ENCODE results near the gene TSC22D3.
"Not testable (repeated sequence)": the region's sequence is repeated elsewhere in the genome, so short reads cannot be mapped to it uniquely, and the experiment has no call there.

The TSC22D3 gene

GRCh38 chrX:107682256-107682655 lies 93.3 kb downstream of the TSC22D3 start:
- no peak for DNase-seq (ENCODE audit: low read depth)

DNA sequence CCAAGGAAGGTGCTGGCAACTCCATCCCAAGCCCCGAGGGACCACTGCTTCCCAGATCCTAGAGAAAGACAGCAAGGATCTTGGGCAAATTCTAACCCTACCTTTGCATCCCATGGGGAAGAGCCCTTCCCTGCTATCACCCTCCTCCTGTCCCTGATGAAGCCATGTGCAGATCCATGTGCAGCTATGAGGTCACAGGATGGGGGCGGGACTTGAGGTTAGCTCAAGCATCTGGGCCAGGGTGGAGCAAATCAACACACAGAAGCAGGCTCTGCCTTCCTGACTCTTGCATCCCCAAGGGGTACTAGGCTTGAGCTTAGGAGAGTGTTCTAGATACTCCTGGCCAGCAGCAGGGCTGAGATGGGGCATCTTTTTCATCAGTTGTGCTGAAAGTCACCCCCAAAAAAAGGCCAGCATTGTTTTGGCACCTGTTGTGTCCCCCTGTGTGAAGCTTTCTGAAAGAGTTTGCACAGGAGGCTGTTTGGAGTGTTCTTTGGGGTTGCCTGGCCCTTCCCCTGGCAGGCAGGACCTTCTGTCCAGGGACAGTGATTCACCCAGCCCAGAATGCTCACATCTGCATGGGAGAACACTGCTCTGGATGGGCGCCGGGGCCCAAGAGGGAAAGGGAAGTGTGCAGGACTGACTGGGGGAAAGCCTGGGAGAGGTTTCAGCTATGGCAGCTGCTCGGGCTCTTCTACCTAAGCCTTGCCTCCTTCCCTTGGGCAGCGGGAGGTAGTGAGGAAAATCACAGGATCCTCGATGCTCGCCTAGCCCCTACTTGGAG lies 96.4 kb downstream of the TSC22D3 start:
- DNase-seq (ENCODE audit: low read depth), result no peak

- DNase-seq (ENCODE audit: low read depth), result no peak
Observed at GRCh38 chrX:107677909-107678308, 97.7 kb downstream of the TSC22D3 start.

GRCh38 chrX:107677501-107677901 lies 98.1 kb downstream of the TSC22D3 start:
- DNase-seq (ENCODE audit: low read depth), result no peak

GRCh38 chrX:107676559-107677378 lies 98.8 kb downstream of the TSC22D3 start:
- peak; percentile 70 for DNase-seq (ENCODE audit: low read depth)

- no peak for DNase-seq (ENCODE audit: low read depth)
Observed at GRCh38 chrX:107675823-107676555, 99.6 kb downstream of the TSC22D3 start.

- no peak for DNase-seq (ENCODE audit: low read depth)
Observed at GRCh38 chrX:107675365-107675654, 100.3 kb downstream of the TSC22D3 start.

DNA sequence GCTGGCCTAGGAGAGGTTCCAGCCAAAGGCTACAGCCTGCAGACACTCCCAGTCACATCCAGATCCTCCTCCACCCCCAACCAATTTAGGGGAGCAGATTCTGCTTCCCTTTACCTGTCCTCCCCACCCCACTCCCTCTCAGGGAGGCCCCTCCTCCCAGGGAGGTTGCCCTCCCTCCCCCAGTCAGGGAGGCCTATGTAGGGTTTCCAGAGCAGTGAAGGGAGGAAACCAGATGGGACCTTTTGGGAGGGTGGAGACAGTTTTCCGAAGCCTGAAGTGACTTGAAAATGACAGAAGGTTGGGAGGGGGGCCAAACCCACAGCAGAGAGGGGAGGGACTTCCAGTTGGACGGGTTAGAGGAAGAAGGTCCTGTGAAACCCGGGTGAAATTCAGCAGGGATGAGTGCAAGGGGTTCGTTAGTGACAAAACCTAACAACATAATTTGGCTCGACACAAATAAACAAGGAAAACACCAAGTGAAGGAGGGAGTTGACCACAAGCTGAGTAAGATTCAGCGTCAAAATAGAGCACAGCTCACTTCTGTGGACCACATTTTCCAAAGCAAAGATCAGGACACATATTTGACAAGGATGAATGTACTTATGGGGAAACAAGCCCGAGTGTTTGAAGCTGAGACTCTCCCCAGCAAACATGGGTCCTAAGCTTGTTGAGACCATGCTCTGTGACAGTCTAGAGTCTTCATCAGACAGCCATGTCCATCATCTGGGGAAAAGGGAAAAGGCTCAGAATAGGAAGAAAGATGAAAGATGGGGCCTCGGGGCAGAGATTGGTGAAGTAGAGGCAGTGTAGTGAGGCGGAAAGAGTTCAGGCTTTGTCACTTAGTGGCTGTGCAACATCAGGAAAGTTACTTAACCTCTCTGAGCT lies 100.9 kb downstream of the TSC22D3 start:
- no peak for DNase-seq (ENCODE audit: low read depth)

GRCh38 chrX:107673933-107674479 lies 101.6 kb downstream of the TSC22D3 start:
- peak; percentile 84 for DNase-seq (ENCODE audit: low read depth)

DNA sequence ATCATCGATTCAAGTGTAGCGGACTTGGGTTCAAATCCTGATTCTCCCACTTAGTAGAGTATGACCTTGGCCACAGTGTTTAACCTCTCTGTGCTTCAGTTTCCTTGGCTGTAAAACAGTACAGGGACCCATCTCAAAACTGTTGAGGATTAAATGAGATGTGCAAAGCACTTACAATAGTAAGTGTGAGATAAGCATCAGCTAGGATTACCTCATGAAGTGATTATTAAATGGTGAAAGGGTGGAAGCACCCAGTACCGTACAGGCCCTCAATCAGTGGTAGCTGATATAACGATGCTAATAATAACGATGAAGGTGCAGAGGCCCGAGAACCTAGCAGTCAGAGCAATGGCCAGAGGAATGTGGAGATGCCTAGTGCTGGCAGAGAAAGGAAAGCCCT lies 102.2 kb downstream of the TSC22D3 start:
- DNase-seq (ENCODE audit: low read depth), result no peak

DNA sequence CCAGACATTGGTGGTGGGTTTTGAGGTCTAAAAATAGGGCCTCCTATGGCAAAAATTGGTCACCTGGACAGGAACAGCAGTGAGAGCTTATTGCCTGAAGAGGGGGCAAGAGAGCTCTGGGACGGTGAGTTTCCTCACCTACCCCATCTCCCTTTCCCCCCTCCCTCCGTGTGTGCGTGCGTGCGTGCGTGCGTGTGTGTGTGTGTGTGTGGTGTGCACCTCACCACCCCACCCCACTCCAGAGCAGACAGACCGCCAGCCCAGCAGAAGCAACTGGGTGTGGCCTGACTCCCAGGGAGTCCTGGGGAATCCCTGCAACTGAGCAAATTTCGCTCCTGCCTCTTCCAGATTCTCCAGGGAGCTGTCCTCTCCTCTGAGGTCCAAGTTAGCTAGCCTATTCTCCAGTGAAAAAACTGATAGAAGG lies 102.6 kb downstream of the TSC22D3 start:
- no peak for DNase-seq (ENCODE audit: low read depth)

GRCh38 chrX:107671256-107671655 lies 104.3 kb downstream of the TSC22D3 start:
- DNase-seq (ENCODE audit: low read depth), result not testable (repeated sequence)

GRCh38 chrX:107669885-107670628 lies 105.5 kb downstream of the TSC22D3 start:
- DNase-seq (ENCODE audit: low read depth), result no peak

DNA sequence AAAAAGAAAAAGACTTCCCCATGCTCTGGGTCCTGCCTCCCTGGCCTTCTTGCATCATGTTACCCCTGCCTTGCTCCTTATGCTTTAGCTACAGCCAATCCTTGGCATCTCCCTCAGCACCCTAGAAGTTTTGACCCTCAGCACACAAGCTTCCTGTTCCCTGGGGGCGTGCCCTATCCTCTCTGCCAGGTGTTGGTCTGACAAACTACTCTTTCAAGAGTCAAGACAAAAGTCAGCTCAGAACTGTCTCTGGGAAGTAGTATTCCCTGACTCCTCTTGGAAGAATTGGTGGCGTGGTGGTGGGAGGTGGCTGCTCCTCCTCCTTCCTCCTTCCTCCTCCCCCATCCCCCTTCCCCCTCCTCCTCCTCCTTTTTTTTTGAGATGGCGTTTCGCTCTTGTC lies 106.3 kb downstream of the TSC22D3 start:
- no peak for DNase-seq (ENCODE audit: low read depth)

GRCh38 chrX:107668710-107669109 lies 106.9 kb downstream of the TSC22D3 start:
- not testable (repeated sequence) for DNase-seq (ENCODE audit: low read depth)

DNA sequence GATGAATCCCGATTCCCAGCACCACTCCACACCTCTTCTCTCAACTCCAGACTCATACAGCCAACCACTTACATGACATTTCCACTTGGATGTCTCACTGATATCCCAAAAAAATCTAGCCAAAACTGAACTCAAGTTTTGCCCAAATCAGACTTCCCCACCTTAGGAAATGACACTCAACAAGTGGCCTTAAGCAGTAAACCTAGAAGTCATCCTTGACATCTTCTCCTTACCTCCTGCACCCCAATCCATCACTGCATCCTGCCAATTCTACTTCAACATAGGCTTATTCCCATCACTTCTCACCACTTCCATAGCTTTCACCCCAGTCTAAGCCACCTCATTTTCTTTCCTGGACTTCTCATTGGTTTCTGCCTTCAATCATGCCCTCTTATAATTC lies 108.2 kb downstream of the TSC22D3 start:
- DNase-seq (ENCODE audit: low read depth), result no peak

DNA sequence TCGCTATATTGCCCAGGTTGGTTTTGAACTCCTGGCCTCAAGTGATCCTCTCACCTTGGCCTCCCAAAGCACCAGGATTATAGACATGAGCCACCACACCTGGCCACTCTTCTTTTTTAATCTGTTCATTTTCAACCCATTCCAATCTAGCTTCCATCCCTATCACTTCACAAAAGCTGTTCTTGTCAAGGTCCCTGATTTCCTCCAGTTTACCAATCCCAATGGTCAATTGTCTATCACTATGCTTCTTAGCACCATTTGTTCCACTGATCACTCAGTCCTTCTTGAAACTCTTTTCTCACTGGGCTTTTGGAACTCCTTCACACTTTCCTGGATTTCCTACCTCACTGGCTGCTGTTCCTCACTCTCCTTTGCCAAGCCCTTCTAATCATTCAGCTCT lies 108.7 kb downstream of the TSC22D3 start:
- no peak for DNase-seq (ENCODE audit: low read depth)
